Type B pancreatic cell (in vitro differentiated cells): ENCODE data around the gene GRIN2A. TPM values are rescaled to one million over a fixed set of nuclear protein-coding genes. Genes with fewer than 3 reads are reported as not detected.

Experiments used
- DNase-seq: peaks from one replicate; pipeline ENCODE4 v3.0.0; 2021; ENCODE audit warnings: mixed read lengths; ENCODE audit not compliant: unreplicated experiment; ENCODE audit errors: extremely low spot score
- H3K27ac Mint-ChIP-seq: 2 replicates; pipeline ENCODE4 v1.8.0; 2021; ENCODE audit warnings: mild to moderate bottlenecking, mixed read lengths
- H3K27me3 Mint-ChIP-seq: 2 replicates; pipeline ENCODE4 v1.8.0; 2021; ENCODE audit warnings: mixed read lengths
- H3K36me3 Mint-ChIP-seq: 2 replicates; pipeline ENCODE4 v1.8.0; 2021; ENCODE audit warnings: mixed read lengths
- H3K4me1 Mint-ChIP-seq: one replicate; pipeline ENCODE4 v1.8.0; 2021; ENCODE audit warnings: mixed read lengths; ENCODE audit not compliant: unreplicated experiment
- H3K4me3 Mint-ChIP-seq: 2 replicates; pipeline ENCODE4 v1.8.0; 2021; ENCODE audit warnings: mild to moderate bottlenecking, mixed read lengths
- H3K9me3 Mint-ChIP-seq: 2 replicates; pipeline ENCODE4 v1.8.0; 2021; ENCODE audit warnings: mixed read lengths
- total RNA-seq: library from RNA; stranded (reverse); gene quantifications from 2 replicates; pipeline ENCODE4 v1.2.1, GENCODE V29; 2021; ENCODE audit warnings: low replicate concordance
- TF ChIP-seq, protein P1 (sequence below): fragments of 200-600 bp; sonication (generic); conservative IDR thresholded peaks from 2 replicates; pipeline ENCODE4 v1.5.0; 2021; ENCODE audit warnings: antibody characterized with exemption, mild to moderate bottlenecking

The GRIN2A gene
- total RNA-seq, 1 donor from 2014 or later: 7.1 TPM

DNA sequence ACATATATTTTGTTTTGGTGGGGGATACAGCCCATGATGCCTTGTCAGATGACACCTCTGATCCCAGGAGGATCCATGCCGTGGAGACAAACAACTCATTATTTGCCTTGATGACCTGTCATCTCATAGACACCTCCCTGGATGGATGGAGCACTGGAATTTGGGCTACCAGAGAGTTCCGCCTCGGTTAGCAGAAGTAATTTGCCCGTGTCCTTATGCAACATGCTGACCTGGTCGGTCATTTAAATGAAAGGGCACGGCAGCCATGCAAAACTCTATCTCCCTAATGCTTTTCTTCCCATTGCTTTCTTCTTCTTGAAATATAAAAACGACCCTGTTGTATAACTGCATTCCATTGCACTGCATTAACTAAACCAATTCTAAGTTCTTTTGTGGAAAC is 145.3 kb downstream of the GRIN2A start:
- DNase-seq: no peak
- no peaks in the 10 kb centered on the region for H3K9me3 Mint-ChIP-seq
- H3K27ac Mint-ChIP-seq: no peak overlapping the region

DNA sequence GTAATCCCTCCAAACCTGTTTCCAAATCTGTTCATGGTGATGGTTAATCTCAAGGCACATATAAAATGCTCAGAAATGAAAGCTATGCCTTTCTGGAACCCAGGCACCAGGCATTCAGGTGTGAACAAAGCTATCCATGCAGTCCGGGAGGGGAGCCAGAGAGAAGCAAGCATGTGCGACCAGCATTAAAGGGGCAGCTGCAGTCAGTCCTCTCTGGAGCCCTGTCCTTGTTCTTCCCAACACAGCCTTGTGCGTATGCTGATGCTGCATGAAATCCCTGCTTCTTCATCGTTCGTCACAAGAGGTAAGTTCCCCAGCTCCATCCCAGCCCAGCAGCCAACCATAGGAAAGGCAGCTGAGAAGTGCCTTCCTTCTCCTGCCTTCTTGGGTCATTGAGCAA is 148.7 kb downstream of the GRIN2A start:
- Mint-ChIP-seq H3K4me3 (no peak overlapping the region), H3K9me3 (no peaks in the 10 kb centered on the region), H3K27ac (no peak overlapping the region), H3K27me3 (peaks cover 35% of the 10 kb centered on the region), H3K4me1 (no peaks in the 10 kb centered on the region), H3K36me3 (no peaks in the 10 kb centered on the region)
- DNase-seq: no peak
- TF ChIP-seq, protein P1, sequence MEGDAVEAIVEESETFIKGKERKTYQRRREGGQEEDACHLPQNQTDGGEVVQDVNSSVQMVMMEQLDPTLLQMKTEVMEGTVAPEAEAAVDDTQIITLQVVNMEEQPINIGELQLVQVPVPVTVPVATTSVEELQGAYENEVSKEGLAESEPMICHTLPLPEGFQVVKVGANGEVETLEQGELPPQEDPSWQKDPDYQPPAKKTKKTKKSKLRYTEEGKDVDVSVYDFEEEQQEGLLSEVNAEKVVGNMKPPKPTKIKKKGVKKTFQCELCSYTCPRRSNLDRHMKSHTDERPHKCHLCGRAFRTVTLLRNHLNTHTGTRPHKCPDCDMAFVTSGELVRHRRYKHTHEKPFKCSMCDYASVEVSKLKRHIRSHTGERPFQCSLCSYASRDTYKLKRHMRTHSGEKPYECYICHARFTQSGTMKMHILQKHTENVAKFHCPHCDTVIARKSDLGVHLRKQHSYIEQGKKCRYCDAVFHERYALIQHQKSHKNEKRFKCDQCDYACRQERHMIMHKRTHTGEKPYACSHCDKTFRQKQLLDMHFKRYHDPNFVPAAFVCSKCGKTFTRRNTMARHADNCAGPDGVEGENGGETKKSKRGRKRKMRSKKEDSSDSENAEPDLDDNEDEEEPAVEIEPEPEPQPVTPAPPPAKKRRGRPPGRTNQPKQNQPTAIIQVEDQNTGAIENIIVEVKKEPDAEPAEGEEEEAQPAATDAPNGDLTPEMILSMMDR: no peak

More for the DNA sequence above, 145.3 kb downstream of the GRIN2A start:
- H3K4me1 Mint-ChIP-seq: peaks cover 5% of the 10 kb centered on the region
- no peaks in the 10 kb centered on the region for H3K36me3 Mint-ChIP-seq
- H3K27me3 Mint-ChIP-seq: peaks cover 41% of the 10 kb centered on the region
- TF ChIP-seq, protein P1: no peak
- H3K4me3 Mint-ChIP-seq: no peak overlapping the region

DNA sequence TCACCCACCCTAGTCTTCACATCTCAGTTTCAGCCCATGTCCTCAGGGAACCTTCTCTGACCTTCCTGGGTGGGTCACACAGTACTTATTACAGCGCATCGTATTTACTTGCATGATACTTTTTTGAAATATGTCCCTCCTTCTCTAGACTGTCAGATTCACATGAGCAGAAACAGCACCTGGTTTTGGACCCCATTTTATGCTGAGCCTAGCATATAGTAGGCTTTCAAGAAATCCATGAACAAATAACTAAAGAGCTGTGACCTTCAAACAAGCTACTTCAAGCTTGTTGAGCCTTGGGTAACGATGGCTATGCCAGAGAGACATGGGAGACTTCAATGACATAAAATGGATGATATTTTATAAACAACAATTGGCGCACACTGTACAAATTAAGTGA is 150.3 kb downstream of the GRIN2A start:
- Mint-ChIP-seq H3K27ac (no peak overlapping the region), H3K9me3 (no peaks in the 10 kb centered on the region), H3K4me1 (no peaks in the 10 kb centered on the region), H3K4me3 (no peak overlapping the region), H3K36me3 (no peaks in the 10 kb centered on the region), H3K27me3 (peaks cover 32% of the 10 kb centered on the region)
- TF ChIP-seq, protein P1: no peak
- DNase-seq: no peak

DNA sequence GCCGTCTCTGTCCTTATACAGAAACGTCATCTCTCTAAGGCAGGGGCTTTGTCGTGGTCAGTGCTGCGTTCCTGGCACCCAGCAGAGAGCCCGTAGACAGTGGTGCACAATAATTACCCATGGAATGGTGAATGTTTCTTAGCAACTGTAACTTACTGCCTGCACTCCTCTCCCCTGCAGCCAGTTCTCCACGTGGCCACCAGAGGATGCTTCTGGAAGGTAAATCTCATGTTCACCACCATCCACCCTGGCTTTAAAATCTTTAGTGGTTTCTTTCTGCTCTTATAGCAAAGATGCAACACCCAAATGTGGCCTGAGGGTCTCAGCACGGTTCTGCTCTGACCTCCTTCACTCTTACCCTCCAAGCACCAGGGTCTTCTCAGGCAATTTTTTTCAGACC is 150.8 kb downstream of the GRIN2A start:
- no peak overlapping the region for H3K4me3 Mint-ChIP-seq
- no peak for DNase-seq

DNA sequence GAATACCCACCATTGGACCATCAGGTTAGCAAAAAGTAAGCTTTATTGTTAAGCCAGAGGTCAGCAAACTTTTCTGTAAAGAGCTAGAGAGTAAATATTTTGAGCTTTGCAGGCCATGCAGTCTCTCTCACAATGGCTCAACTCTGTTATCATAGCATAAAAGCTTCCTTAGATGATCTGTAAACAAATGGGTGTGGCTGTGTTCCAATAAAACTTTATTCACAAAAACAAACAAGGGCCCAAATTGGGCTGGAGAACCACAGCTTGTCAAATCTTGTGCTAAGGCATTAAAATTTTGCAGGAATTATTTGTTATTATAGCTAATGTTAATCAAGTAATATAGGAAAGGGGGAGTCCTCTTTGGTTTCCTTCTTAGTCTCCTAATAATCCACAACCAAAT is 153.6 kb downstream of the GRIN2A start:
- Mint-ChIP-seq H3K27ac (no peak overlapping the region), H3K4me3 (no peak overlapping the region), H3K27me3 (peaks cover 31% of the 10 kb centered on the region), H3K4me1 (no peaks in the 10 kb centered on the region), H3K36me3 (no peaks in the 10 kb centered on the region), H3K9me3 (no peaks in the 10 kb centered on the region)
- no peak for DNase-seq
- TF ChIP-seq, protein P1: no peak

More for the DNA sequence above, 150.8 kb downstream of the GRIN2A start:
- no peak overlapping the region for H3K27ac Mint-ChIP-seq
- H3K36me3 Mint-ChIP-seq: no peaks in the 10 kb centered on the region
- TF ChIP-seq, protein P1: peak; percentile 16
- H3K4me1 Mint-ChIP-seq: no peaks in the 10 kb centered on the region
- no peaks in the 10 kb centered on the region for H3K9me3 Mint-ChIP-seq
- H3K27me3 Mint-ChIP-seq: peaks cover 33% of the 10 kb centered on the region

DNA sequence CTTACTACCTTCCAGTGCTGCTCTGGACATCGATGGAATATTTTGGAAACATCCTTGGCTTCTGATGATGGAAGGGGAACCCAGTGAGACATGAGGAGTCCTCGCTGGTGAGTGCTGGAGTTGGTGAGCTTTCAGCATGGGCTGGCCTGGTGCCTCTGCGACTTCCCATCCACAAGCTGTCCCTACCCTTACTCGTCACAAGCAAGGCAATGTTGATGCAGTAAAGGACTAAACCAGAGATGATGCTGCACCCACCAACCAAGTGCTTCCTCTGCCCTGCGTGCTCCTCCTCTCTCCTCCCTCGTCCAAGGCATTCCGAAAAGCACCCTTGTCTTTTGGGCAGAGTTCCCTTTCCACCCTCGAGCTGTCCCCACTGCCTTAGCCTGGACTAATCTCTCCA is 154.7 kb downstream of the GRIN2A start:
- Mint-ChIP-seq H3K36me3 (no peaks in the 10 kb centered on the region), H3K4me1 (no peaks in the 10 kb centered on the region), H3K9me3 (no peaks in the 10 kb centered on the region), H3K27me3 (peaks cover 34% of the 10 kb centered on the region), H3K27ac (no peak overlapping the region), H3K4me3 (no peak overlapping the region)
- no peak for DNase-seq
- TF ChIP-seq, protein P1: no peak
